Thyroid gland (tissue), 4 donors: ENCODE results near the gene ACP4.

Experiments
- POLR2A ChIP-seq, 2 donors: fragments of 450-650 bp; IDR thresholded peaks; one replicate each; pipeline ENCODE4 v1.6.1; 2017; ENCODE audit warnings: antibody characterized with exemption in 2 of 2, mild to moderate bottlenecking in 2 of 2, moderate library complexity in 1 of 2
- TF ChIP-seq, protein P1 (sequence below), 6 experiments: fragments of 200-600 bp in 3 of 6; fragments of 450-650 bp in 3 of 6; sonication (generic) in 3 of 6; IDR thresholded peaks; one replicate each; pipeline ENCODE4 v1.5.1; 2016 to 2019; ENCODE audit warnings: antibody characterized with exemption in 6 of 6, mild to moderate bottlenecking in 2 of 6, inconsistent platforms in 1 of 6, moderate library complexity in 1 of 6

DNA sequence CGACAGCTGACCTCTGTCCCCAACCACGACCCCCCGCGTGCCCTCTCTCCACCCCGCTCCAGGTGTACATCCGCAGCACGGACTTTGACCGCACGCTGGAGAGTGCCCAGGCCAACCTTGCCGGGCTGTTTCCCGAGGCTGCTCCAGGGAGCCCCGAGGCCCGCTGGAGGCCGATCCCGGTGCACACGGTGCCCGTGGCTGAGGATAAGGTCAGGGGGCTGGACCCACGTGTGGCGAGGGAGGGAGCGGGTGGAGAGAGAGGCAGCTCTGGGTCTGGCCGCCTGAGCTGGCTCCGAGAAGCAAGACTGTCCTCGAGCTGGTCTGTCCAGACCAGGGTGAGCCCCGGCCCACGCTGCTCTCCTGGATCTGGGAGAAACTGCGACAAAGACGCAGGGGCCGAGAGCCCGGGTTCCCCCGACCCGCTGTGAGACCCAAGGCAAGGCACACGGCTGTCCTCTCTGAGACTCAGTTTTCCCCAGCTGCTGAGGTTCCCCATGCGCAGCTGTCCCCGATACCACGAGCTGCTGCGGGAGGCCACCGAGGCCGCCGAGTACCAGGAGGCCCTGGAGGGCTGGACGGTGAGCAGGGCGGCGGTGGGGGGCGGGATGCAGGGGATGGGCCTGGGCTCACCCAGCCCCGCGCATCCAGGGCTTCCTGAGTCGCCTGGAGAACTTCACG lies 1.5 kb downstream of the ACP4 start:
- TF ChIP-seq, protein P1, sequence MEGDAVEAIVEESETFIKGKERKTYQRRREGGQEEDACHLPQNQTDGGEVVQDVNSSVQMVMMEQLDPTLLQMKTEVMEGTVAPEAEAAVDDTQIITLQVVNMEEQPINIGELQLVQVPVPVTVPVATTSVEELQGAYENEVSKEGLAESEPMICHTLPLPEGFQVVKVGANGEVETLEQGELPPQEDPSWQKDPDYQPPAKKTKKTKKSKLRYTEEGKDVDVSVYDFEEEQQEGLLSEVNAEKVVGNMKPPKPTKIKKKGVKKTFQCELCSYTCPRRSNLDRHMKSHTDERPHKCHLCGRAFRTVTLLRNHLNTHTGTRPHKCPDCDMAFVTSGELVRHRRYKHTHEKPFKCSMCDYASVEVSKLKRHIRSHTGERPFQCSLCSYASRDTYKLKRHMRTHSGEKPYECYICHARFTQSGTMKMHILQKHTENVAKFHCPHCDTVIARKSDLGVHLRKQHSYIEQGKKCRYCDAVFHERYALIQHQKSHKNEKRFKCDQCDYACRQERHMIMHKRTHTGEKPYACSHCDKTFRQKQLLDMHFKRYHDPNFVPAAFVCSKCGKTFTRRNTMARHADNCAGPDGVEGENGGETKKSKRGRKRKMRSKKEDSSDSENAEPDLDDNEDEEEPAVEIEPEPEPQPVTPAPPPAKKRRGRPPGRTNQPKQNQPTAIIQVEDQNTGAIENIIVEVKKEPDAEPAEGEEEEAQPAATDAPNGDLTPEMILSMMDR (IDR thresholded peaks at IDR 0.05) = no peak
- TF ChIP-seq POLR2A (IDR thresholded peaks at IDR 0.05) = no peak
